Left forelimb (tissue), 1 donor: ENCODE data around the gene CRYAB.
A peak's percentile ranks its signal among the peaks of the same experiment; 100 is the strongest.
"Not testable (repeated sequence)": the region's sequence is repeated elsewhere in the genome, so short reads cannot be mapped to it uniquely, and the experiment has no call there.

Experiments used
- DNase-seq: peaks from one replicate; pipeline ENCODE4 v3.0.0-alpha.2; 2018; ENCODE audit warnings: low spot score

CRYAB gene

GRCh38 chr11:111908639-111909305 is 2.8 kb downstream of the CRYAB start:
- DNase-seq: no peak

GRCh38 chr11:111906680-111907079 is 4.9 kb downstream of the CRYAB start:
- DNase-seq: no peak

- no peak for DNase-seq
Observed at GRCh38 chr11:111905411-111905810, 6.2 kb downstream of the CRYAB start.

GRCh38 chr11:111886844-111887243 is 24.7 kb downstream of the CRYAB start:
- DNase-seq: no peak

GRCh38 chr11:111886032-111886431 is 25.5 kb downstream of the CRYAB start:
- no peak for DNase-seq

- not testable (repeated sequence) for DNase-seq
Observed at GRCh38 chr11:111885053-111885452, 26.5 kb downstream of the CRYAB start.

- no peak for DNase-seq
Observed at GRCh38 chr11:111882202-111882601, 29.4 kb downstream of the CRYAB start.

- DNase-seq: no peak
Observed at GRCh38 chr11:111879637-111879960, 32.0 kb downstream of the CRYAB start.

GRCh38 chr11:111878849-111879636 is 32.5 kb downstream of the CRYAB start, which contains the start of the genes CFAP68 and FDXACB1:
Gene CFAP68 (plus strand): TSS chr11:111879541. CDS start chr11:111879561, 20 bp downstream.
Gene FDXACB1 (minus strand): TSS chr11:111879165. CDS start chr11:111879132, 33 bp downstream.
- DNase-seq: peak; percentile 96

- no peak for DNase-seq
Observed at GRCh38 chr11:111878385-111878848, 33.2 kb downstream of the CRYAB start.

GRCh38 chr11:111871693-111872161 is 39.8 kb downstream of the CRYAB start:
- no peak for DNase-seq

- DNase-seq: peak; percentile 92
Observed at GRCh38 chr11:111870886-111871692, 40.5 kb downstream of the CRYAB start, which contains the start of gene ALG9. Gene ALG9 (minus strand): TSS chr11:111871581. CDS start chr11:111871482, 99 bp downstream.

- no peak for DNase-seq
Observed at GRCh38 chr11:111870522-111870885, 41.1 kb downstream of the CRYAB start.

GRCh38 chr11:111870113-111870512 is 41.5 kb downstream of the CRYAB start:
- no peak for DNase-seq

GRCh38 chr11:111860257-111860656 is 51.3 kb downstream of the CRYAB start:
- no peak for DNase-seq
